ENCODE measurements around the gene NT5E.

DNA sequence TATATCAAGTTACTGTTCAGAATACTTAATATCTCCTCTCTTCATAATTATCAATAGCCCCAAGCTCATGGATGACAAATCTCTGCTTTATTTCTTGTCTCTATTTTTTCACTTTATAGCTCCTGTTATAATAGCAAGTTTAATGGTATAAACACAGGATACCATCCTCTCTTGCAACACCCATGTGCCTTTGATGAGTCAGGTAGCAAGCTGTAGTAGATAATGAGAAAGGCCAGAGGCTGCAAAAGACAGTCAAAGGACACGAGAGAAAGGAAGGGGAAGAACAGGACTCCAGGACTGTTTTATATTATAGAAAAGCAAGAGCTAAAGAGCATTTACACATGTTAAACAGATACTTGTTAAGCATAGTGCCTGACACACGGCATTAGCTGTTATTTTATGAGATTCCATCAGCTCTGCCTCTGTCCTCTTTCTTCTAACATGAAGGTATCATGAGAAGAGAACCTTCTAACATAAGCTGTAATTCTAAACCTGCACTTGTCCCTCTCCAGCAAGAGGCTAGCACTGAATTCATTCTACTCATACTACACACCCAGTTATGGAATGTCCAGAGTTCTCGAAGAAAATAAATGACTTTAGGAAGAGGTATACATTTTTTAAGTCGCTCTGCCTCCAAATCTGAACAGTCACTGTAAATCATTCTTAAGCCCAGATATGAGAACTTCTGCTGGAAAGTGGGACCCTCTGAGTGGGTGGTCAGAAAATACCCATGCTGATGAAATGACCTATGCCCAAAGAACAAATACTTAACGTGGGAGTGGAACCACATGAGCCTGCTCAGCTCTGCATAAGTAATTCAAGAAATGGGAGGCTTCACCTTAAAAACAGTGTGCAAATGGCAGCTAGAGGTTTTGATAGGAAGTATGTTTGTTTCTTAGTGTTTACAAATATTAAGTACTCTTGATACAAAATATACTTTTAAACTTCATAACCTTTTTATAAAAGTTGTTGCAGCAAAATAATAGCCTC, 45.0 kb downstream of the NT5E start:
- TF ChIP-seq, protein P1, sequence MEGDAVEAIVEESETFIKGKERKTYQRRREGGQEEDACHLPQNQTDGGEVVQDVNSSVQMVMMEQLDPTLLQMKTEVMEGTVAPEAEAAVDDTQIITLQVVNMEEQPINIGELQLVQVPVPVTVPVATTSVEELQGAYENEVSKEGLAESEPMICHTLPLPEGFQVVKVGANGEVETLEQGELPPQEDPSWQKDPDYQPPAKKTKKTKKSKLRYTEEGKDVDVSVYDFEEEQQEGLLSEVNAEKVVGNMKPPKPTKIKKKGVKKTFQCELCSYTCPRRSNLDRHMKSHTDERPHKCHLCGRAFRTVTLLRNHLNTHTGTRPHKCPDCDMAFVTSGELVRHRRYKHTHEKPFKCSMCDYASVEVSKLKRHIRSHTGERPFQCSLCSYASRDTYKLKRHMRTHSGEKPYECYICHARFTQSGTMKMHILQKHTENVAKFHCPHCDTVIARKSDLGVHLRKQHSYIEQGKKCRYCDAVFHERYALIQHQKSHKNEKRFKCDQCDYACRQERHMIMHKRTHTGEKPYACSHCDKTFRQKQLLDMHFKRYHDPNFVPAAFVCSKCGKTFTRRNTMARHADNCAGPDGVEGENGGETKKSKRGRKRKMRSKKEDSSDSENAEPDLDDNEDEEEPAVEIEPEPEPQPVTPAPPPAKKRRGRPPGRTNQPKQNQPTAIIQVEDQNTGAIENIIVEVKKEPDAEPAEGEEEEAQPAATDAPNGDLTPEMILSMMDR (IDR thresholded peaks at IDR 0.05; ENCODE audit: low read depth, low read length, poor library complexity, severe bottlenecking): no peak
- TF ChIP-seq EZH2phosphoT487 (IDR thresholded peaks at IDR 0.05; ENCODE audit: borderline replicate concordance, low read length): no peak
